ENCODE measurements around the gene PGLYRP2.

Gene PGLYRP2

DNA sequence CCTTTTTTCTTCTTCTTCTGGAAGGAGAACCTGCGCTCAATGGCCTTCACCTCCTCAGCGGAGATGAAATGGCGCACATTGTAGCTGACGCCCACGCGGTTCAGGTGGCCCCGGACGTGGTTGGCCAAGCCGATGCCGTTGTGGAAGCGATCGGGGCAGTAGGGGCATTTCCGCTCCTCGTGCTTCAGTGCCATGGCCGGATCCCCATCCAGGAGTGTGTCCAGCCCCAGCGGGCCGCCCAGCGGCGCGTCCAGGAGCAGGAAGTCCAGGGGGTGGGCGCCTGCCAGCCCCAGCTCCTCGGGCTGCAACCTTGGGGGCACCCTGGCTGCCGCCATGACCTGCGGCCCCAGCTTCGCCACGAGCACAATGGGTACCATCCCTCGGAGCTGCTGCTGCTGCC is 40.7 kb downstream of the PGLYRP2 start:
- no peak for DNase-seq (ENCODE audit: low read depth)

DNA sequence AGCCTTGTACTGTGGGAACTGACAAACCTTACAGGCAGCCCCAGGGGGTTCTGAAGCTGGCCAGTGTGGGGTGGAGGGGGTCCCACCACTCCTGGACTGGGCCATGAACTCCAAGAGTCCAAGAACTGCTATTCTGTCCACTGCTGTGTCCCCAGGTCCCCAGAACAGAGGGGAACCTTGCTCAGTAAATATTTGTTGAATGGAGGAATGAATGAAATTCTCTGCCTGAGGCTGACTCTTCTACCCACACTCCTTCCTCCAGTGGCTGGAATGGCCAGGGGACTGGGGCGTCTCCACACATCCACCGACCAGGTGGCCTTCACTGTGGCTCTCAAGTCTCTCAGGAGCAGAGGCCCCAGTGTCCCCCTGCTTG is 41.2 kb downstream of the PGLYRP2 start:
- no peak for DNase-seq (ENCODE audit: low read depth)

- no peak for DNase-seq (ENCODE audit: low read depth)
These were observed 41.8 kb downstream of the PGLYRP2 start for GRCh38 chr19:15437355-15438123.

- no peak for DNase-seq (ENCODE audit: low read depth)
These were observed 42.5 kb downstream of the PGLYRP2 start for GRCh38 chr19:15436826-15437110.

- no peak for DNase-seq (ENCODE audit: low read depth)
These were observed 43.1 kb downstream of the PGLYRP2 start for GRCh38 chr19:15436012-15436825.

DNA sequence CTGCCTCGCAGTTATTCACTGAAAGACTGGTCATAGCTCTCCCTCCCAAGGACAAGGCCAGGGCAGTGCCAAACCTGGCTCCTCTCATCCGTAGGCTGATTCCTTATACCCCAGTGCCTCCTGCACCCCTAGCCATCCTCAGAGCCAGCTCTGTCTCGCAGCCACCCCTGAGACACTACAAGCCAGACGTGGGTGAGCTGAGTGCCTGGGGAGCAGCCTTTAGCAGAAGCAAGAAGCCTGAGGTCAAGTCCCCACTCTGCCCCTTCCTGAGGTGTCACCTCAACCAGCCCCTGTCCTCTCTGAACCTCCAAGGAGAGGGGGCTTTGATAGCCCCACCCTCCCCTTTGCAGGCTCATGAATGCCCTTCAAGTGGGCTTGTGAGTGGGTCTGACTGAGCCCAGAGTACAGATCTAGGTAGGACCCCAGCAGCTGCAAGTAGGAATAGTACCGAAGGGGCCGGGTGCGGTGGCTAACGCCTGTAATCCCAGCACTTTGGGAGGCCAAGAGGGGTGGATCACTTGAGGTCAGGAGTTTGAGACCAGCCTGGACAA is 45.7 kb downstream of the PGLYRP2 start:
- DNase-seq (ENCODE audit: low read depth), result no peak

- peak; percentile 79 for DNase-seq (ENCODE audit: low read depth)
These were observed 46.4 kb downstream of the PGLYRP2 start for GRCh38 chr19:15432629-15433518.

GRCh38 chr19:15432018-15432494 is 47.2 kb downstream of the PGLYRP2 start:
- DNase-seq (ENCODE audit: low read depth), result no peak

DNA sequence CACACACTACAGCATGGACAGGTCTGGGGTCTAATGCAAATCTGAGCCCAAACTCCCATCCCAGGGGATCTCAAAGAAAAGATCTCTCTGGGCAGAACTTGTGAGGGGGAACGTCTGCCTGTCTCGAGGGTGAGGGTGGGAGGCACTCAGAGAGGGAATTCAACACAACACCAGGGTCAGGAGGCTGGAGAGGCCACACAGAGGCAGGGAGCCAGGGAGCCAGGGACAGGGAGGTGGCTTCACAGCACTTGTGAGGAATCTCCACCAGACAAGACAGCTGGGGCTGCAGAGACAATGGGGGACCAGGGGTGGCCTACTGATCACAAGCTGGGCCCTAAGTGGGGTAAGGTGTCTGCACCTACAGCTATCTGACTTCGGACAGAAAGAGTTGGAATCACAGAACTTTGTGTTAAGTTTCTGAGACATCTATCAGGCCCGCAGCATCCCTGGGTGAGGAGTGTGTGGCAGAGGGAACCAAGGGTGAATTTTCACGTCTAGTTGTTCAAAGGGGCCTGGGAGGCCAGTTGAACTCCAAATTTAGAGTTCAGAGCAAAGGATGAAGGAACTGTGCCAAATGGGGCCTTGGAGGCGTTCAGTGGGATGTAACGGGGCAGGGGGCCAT is 47.8 kb downstream of the PGLYRP2 start:
- DNase-seq (ENCODE audit: low read depth), result no peak

- DNase-seq (ENCODE audit: low read depth), result no peak
These were observed 48.7 kb downstream of the PGLYRP2 start for GRCh38 chr19:15430526-15431120.

GRCh38 chr19:15429825-15430467 is 49.4 kb downstream of the PGLYRP2 start:
- DNase-seq (ENCODE audit: low read depth), result no peak

GRCh38 chr19:15428956-15429824 is 50.1 kb downstream of the PGLYRP2 start:
- no peak for DNase-seq (ENCODE audit: low read depth)

GRCh38 chr19:15427991-15428471 is 51.3 kb downstream of the PGLYRP2 start:
- no peak for DNase-seq (ENCODE audit: low read depth)

DNA sequence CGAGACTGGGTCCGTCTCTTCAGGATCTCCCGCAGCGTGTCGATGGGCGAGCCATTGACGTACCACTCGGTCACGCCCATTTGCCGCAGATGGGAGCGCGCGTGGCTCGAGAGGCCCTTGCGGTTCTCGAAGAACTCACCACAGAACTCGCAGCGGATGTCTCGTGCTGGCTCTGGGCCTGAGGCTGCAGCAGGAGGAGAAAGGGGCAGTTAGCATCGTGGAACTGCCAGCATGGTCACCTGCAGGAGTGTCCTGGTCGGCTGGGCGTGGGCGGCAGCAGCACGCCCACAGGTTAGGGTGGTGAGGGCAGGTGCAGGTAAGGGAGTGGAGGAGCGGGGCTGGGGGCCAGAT is 52.0 kb downstream of the PGLYRP2 start:
- no peak for DNase-seq (ENCODE audit: low read depth)

DNA sequence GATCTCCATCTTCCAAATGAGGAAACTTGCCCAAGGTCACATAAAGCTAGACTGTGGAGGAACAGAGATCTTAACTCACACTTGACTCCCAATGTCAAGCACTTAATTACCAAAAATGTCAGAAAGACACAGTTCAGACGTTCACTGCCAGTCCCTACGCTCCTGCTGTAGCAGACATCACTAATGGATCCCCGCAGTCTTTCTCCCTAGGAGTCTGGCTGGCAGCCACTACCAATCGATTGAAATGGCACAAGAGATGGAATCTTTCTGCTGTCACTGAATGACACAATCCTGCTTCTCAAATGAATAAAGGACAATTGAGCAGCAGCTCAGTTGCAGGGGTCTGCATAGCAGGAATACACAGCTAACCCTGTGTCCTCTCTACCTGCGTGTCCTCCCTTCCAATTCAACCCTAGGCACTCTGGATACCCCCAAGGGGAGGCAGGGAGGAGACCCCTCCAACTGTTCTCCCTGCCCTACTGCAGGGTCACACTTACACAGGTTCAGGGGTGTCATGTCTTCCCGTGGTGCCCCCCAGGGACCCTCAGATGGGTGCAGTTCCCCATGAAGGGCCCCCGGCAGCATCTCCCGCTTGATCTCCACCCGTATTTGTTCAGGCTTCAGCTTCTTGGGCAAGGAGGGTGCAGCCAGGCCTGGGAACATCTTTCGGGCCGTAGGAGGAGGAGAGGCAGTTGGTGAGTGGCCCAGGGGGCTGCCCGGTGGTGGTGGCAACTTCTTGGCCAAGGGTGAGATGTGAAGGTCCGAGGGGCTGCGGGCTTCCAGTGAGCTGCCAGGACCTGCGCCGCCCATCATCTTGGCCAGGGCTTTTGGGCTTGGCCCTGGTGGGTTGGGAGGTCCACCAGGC is 52.6 kb downstream of the PGLYRP2 start:
- no peak for DNase-seq (ENCODE audit: low read depth)

DNA sequence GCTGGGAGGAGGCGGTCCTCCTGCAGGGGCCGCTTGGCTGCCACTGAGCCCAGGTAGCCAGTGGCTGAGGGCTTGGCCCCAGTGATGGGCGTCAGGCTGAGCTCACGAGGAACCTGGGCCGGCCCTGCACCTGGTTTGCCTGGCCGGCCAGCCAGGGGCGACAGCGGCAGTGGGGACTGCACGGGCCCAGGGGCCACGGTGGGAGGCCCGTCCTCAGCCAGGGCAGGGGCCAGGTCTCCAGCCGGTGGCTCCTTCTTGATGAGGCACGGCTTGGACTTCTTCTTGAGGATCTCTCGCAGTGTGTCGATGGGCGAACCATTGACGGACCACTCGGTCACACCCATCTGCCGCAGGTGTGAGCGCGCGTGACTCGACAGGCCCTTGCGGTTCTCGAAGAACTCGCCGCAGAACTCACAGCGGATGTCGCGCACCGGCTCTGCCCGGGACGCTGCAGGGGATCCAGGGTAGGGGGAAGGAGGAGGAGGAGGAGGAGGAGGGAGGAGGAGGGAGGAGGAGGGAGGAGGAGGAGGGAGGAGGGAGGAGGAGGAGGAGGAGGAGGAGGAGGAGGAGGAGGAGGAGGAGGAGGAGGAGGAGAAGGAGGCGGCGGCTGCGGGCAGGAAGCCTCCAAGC is 53.9 kb downstream of the PGLYRP2 start:
- no peak for DNase-seq (ENCODE audit: low read depth)

DNA sequence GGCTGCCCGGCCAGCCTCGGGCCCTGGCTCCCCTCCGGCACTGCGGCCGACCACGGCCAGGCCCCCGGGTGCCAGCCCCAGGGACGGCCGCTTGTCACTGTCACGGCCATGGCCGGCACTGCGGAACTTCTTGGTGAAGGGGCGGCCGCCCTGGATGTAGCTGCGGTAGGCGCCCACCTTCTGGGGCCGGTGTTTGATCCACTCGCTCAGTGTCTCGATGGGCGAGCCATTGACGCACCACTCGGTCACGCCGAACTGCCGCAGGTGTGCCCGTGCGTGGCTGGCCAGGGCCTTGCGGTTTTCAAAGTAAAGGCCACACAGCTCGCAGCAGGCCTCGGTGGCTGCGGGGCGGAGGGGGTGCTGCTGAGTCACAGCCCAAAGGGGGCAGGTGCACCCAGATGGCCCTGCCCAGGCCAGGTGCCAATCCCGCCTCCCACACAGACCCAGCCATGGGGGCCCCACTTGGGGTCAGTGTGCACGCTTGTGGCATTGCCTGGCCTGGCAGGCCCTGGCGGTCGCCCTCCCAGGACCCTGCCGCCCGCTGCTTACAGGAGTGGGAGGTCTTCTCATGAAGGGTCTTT is 54.5 kb downstream of the PGLYRP2 start:
- no peak for DNase-seq (ENCODE audit: low read depth)

- no peak for DNase-seq (ENCODE audit: low read depth)
These were observed 55.2 kb downstream of the PGLYRP2 start for GRCh38 chr19:15424121-15424520.
